Stimulated activated CD4-positive, alpha-beta T cell treated with anti-CD3 and anti-CD28 coated beads, Interleukin-1b, Interleukin-23, amount 100 ng/mL, for 48 hours (primary cell): Measurements from ENCODE around the gene CRACDL.
"Not testable (repeated sequence)": the region's sequence is repeated elsewhere in the genome, so short reads cannot be mapped to it uniquely, and the experiment has no call there.

Experiments
- DNase-seq: peaks from one replicate; pipeline ENCODE4 v3.0.0-alpha.2; 2020

The CRACDL gene

DNA sequence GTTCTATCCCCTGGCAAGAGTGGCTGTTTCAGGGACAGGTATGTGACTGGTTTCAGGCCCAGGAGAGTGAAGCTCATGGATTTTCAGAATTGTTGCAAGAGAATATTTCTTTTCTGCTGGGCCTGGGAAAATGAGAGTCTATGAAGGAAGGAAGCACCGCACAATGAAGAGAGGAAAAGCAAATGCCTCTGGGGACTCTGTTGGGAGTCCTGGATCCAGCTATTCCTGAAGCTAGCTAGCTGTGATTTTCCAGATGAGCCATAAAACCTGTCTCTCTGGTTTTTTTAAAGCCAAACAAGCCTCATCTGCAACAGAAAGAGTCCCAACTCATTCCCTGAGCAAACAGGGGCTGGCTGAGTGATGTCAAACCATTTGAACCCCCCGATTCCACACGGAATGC, 53.7 kb downstream of the CRACDL start:
- DNase-seq: no peak

DNA sequence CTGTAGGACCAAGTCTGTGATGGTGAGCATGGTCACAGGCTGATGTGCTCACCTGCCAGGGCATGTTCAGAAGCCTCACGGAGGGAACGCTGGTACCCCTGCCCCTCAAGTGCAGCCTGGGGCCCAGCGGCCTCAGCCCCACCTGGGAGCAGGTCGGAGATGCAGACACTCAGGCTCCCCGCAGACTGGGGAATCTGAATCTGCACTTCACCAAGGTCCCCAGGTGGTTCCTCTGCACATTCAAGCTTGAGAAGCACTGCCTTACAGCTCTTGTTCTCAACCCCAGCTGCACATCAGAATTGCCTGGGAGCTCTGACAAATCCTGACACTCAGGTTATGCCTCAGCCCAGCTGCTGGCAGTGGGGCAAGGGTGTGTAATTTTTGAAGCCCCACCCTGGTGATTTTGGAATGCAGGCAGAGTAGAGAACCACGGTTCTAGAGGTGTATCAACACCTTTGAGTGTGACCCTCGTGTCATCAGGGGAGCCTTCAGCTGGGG, 54.8 kb downstream of the CRACDL start:
- no peak for DNase-seq

DNA sequence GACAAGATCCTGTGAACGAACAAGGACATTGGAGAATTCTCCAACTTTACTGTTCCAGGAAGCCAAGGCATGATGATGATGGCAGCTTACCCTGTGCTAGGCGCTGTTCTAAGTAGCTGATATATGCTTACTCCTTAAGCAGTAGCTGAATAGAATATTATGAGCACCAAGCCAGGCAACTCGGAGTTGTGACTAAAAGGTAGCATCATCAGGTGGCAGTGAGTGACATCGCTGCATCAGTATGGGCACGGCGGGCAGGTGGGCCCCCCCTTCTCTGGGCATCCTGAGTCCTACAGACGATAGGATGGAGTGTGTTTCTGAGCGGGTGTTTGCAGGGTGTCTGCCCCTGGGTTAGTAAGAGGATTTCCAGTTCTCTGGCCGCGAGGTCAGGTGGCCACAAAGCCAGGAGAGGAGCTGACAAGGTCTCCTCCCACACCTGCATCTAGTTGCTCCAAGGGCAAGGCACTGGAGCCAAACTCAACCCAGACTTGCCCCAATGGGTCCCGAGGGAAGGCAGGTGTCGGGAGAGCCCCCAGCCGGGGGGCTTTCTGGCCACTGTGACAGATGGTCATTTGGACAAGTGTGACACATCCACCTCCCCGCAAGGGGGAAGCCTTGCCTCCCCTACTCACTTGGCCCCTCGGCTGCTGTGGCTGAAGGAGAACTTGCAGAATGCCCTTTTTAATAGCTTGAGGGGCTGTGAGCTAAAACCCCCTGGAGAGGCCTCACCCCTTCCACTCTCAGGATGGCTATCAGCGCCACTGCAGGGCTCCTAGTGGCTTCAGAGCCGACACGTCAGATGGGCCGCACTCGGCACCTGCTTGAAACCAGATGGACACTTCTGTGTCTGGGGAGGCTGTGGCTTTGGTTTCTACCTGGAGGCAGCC, 55.5 kb downstream of the CRACDL start:
- no peak for DNase-seq

DNA sequence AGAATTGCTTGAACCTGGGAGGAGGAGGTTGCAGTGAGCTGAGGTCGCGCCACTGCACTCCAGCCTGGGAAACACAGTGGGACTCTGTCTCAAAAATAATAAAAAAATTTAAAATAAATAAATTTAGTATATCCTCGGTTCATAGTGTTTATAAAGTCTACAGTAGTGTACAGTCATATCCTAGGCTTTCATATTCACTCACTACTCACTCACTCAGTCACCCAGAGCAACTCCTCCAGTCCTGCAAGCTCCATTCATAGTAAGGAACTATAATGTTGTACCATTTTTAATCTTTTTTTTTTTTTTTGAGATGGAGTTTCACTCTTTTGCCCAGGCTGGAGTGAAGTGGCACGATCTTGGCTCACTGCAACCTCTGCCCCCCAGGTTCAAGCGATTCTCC, 58.4 kb downstream of the CRACDL start:
- DNase-seq: not testable (repeated sequence)

DNA sequence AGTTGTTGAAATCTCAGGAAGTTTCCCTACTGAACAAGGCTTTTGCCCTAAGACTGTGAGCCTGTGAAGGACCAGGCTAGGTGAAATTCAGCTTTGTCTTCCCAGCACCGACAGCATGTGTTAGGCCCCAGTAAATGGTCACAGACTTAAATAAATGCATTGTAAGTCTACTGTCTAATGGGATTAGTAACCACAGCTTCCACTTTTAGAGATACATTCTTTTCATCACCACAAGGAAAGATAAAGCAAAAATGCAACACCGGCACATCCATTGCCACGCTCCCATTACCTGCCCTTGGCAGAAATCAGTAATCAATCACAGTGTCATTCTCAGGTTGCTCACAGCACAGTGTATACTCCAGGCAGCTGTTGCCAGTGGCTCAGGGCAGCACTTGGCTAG, 59.3 kb downstream of the CRACDL start:
- DNase-seq: no peak

DNA sequence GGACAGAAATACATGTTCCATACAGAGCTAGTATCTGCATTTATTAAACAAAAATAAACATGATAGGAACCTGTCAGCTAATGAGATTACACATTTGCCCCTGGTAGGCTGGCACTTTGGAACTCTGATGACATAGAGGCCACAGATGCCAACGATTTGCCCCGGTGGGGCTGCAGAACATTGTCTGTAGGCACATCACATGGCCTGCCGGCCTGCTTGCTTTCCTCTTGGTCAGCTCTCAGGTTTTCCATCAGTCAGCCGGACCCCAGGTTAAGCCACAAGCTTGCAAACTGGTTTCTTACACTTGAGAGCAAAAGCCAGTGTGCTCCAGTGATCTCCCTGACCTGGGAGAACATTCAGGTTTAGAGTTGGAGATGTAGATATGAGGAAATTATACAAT, 60.3 kb downstream of the CRACDL start:
- DNase-seq: no peak

DNA sequence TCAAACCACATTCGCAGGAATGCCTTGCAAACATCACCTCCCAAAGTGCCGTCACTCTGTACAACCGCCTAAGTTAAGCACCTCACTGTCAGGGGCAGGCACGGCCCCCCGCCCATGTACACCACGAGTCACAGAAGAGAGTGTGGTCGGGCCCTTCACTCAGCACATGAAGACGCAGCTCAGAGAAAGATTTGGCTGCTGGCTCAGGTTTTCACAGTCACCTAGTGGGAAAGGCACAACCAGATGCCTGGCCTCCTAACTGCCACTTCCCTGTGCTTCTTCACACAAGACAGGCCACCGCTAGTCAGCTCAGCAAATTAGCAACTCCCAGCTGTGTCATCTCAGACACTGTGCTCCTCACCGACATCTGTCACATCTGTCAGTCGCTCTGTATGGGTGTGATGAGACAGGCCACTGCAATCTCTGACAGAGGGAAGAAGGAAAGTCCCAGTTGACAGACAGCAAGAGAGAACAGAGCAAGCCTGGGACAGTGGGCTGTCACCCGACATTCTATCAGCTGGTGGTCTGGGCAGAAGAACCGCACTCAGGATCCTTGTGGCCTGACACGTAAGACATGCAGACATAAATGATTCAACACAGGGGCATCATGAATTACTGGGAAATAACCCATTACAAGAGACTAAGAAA, 60.8 kb downstream of the CRACDL start:
- no peak for DNase-seq

DNA sequence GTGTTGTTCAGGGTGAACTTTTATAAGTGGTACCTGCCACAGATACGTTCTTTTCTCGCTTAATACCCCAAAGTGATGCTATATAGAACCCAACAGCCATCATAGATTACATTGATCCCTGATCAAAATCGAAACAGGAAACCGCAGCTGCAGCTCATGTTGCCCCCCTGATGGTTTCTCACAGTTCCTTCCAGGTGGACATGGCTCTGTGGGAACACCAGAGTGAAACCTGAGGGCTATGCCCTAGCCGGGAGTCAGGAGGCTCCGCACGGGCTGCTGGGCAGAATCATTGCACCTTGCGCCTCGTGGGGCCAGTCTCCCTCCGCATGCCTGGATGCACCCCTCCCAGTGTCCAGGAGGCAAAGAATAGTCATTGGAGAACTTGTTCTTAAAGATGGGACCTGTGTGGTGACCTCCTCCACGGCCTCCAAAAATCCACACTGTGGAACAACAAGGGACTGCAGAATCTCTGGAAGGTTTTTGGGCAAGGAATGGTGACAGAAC, 61.8 kb downstream of the CRACDL start:
- no peak for DNase-seq

DNA sequence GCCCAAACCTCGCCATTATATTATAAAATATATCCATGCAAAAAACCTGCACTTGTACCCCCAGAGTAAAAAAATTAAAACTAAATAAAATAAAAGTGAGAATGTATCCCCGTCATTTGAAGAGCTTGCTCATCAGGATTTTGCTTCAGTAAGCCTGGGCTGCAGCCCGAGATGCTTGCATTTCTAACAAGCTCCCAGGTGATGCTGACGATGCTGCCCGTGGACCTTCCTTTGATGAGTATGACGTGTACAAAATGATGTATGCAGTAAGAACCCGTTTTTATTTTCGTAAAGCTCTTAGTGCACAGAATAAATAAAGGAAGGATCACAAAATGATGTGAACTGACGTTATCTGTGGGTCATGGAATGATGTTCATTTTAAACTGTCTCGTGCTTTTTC, 63.5 kb downstream of the CRACDL start:
- no peak for DNase-seq

DNA sequence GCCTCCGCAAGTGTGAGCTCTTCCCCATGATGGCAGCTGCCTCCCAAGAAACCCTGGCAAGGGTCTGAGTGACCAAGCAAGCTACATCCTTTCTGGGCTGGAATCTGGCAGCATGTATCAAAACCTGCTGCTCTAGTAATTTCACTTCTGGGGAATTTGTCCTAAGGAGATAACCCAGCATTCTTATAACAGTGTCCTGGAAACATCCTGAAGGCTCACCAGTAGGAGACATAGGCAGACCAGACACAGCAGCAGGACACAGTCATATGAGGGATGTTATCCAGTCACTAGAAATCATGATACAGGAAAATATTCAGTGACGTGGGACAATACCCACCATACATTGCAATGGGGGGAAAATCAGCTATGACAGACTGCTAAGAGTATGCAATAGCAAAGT, 64.5 kb downstream of the CRACDL start:
- DNase-seq: no peak

DNA sequence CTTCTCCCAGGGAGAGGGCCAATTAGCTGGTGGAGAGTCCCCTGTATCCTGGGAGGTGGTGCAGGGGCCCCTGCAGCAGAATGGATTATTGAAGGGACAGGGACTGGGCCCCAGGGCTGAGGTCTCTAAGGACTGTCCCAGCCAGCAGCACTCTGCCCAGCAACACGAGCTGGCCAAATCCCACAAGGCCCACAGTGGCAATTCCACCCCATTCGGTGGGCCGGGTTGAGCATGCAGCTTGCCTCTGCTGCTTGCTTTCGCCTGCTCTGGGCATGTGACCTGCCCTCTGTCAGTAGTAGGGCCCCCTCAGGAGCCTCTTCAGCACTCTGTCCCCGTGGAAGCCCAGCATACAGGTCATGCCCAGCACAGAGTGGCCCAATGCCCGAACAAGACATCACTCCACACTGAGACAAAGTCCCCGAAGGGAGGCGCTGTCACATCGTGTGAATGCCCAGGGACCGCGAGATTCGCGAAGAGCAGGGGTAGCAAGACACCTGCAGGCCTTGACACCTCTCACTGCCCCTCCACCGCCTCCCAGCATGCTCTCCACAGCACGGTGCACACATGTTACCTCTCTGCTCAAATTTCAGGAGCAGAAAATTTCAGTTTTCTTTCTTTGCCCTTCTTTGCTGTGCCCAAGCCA, 65.4 kb downstream of the CRACDL start:
- no peak for DNase-seq

DNA sequence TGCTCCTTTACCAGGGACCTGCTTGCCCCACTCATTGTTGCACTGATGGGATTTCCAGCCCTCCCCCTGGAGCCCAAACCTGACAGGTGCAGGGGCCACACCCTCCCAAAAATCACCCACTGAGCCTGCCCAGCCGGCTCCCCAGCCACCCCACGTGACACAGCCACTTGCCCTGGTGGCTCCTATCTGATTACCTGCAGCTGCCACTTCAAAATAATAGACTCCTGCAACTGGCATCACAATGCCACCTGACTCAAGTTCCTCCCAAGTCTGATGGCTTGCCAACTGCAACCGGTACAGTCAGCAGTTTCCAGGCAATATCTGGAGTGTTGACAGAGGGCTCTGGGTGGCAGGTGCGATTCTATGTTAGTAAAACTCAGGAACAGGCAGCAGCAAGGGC, 66.2 kb downstream of the CRACDL start:
- DNase-seq: no peak

DNA sequence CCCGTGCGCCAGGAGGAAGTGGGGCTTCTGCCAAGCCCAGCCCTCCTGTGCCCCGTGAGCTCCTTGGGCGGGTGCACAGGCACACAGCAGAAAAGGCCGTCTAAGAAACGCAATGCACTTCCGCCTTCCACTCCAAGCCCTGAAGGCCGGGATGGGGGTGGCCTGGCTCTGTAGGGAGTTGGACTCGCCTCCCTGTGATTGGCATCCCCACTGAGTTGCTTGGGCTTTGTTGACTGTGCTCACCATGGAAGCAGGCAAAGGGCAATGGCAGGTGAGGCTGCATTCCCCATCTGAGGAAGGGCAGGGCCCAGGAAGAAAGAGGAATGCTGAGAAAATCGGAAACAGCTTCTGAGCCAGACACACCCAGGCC, 66.8 kb downstream of the CRACDL start:
- no peak for DNase-seq

DNA sequence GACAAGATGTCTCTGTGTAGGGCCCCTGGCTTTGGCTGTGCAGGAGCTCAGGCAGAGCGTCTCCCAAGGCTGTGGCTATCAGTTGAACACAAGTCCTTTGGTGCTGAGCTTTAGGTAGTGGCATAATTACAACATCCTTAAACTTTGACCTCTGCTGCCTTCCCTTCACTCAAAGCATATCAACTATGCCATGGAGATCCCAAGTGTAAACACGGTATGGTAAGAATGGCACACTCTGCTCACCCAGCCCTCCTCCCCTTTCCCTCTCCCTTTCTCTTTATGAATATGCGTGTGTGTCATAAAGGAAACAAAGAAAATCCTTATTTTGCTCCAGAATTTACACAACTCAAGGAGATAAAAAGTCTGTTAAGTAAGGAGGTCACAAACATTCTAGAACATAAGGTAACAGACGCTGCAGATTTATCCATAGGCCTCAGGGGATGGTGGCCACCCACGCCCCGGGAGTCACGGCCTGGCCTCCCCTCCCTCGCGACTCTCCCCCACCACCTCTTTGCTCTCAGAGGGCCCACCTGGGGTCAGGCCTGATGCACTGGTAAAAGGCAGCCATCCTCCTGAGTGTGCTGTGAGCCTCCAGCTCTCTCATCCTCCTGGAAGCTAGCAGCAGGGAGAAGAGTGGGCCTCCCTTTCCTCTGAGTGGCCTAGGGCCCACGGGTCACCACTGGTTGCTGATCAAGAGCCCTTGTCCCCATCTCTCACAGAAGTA, 67.3 kb downstream of the CRACDL start:
- DNase-seq: no peak

DNA sequence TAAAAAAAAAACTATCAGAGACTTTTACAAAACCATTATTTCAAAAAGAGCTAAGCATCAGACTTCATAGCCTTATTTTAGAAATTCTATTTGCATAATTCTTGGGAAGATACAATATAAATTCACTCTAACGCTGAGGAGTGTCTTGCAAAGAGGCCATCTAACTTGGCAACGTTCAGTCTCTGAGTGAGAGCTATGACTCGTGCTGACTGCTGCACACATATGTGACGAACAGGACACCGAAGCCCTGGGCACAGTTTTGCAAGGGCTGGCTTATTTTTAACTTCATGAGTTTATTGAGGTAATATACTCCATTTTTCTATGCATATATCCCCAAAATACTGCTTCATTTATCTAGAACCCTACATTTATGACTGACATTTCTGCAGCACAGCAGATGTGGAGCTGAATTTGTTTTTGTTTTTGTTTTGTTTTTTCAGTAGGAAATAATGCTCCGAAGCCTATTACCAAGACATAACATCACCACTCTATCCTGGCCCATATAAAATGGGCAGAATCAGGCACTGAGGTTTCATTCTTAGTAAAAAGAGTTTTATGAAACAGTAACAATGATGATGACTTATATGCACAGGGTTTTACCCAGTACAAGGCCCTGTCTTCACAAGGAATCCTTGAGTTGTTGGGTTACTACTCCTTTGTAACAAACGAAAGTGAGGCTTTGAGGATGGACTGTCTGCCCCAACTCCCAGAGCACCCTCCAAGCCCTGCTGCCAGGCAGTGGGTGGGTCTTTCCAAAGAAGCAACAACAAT, 68.3 kb downstream of the CRACDL start:
- no peak for DNase-seq

DNA sequence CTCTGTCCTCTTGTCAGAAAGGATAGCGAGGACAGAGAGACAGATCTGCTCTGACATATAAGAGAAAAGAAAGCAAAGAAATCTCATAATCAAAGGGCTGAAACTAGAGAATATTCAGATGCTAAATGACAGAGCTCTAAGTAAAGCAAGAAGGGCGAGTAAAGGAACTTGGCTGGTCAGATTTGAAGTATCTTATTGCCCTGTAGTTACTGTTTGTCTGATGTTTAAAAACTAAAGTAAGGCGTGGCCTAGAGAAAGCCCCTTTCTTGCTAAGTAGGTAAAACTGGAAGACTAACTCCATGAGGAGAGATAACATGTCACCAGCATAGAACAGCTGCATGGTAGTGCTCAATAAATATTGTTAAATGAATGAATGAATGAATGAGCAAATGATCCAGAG, 70.0 kb downstream of the CRACDL start:
- DNase-seq: no peak

DNA sequence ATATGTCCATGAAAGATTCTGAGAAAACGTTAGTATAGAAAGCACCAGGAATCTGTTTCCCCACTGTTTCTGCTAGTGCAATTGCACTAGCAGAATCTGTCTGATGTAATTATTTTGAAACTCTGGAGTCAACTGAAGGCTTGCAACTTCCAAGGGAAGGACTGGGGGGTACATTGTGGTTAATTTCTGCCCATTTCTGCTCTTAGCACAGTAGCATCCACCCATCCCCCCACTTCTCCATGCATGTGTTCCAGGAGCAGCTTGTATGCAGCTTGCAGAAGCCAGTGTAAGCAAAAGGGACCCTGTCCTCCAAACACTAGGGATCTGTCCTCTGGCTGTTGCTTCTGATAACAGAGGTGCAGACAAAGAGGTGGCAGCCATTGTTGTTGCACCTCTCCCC, 74.4 kb downstream of the CRACDL start:
- DNase-seq: no peak

DNA sequence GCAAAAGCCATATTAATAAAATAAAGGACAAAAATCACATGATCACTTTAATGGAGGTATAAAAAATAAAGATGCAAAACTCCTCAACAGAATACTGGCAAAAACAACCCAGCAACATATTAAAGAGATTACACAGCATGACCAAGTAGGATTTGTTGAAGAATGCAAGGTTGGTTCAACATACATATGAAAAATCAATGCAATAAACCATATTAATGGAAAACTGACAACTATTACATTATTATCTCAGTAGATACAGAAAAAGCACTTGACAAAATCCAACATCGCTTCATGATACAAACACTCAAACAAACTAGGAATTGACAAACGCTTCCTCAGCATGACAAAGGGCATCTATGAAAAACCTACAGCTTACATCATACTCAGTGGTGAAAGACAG, 76.7 kb downstream of the CRACDL start:
- no peak for DNase-seq

DNA sequence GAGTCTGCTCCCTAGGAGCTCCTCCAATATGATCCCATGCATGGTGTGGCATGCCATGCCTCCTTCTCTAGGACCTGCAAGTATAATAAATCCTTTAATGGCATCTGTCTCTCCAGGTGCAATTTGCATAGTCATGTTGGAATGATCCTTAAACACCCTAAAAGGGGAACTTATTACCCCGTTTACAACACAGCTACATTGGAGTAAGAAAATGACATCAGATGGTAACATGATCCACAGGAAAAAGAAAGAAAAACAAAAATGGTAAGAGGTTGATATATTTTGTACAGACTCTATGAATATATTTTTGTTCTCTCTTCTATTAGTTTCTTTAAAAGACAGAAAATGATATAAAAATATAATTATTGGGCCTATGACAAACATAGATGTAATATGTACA, 79.0 kb downstream of the CRACDL start:
- no peak for DNase-seq

DNA sequence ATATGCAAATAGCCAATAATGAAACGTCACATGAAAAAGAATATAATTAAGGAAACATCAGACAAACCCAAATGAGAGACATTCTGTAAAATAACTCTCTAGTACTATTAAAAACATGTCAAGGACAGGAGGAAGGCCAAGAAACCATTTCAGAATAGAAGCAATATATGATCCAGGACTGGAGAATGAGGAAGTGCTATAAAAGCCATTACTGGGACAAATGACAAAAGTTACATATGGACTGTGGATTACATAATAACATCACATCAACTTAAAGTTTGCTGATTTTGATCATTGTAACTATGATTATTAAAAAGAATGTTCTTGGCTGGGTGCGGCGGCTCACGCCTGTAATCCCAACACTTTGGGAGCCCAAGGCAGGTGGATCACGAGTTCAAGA, 81.3 kb downstream of the CRACDL start:
- no peak for DNase-seq

DNA sequence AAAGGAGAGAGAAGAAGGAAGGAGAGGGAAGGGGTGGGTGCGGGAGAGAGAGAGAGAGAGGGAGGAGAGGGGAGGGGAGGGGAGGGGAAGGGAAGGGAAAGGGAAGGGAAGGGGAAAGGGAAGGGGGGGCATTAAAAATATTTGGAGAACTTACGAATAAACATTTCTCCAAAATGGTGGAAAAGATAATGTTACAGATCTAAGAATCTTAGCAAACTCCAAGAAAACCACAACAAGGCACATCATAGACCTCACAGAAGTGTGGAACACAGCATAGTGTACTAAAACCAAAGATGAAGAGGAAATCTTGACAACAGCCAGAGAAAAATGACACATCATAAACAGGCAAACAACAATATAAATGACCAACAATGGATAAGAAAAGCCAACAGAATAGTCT, 83.1 kb downstream of the CRACDL start:
- no peak for DNase-seq

DNA sequence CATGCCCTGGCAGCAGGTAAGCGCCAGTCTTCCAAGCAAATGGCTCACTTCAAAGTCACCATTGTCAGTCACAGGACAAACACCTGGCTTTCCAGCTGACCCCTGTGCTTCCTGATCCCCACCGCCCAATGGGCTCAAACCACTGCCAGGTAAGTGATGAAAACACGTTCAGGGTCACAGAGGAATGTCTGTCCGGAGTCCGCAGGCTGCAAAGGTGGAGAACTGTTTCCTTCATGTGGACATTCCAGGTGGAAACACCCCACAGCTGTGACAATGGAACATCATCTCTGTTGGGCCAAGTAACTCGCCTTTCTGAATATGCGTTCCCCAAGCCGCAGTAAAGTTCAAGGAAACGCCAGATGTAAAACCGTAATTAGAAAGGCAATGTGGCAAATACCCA, 86.0 kb downstream of the CRACDL start:
- no peak for DNase-seq
